DND-41 (cell line): ENCODE data around the gene MEGF6.

Source experiments
- EZH2 ChIP-seq: IDR thresholded peaks from 3 replicates; pipeline ENCODE4 v1.6.1; 2012; ENCODE audit warnings: borderline replicate concordance, low read depth, mild to moderate bottlenecking, moderate library complexity, low read length, inconsistent platforms; ENCODE audit not compliant: severe bottlenecking
- TF ChIP-seq, protein P1 (sequence below): IDR thresholded peaks from 2 replicates; pipeline ENCODE4 v1.5.1; 2012; ENCODE audit warnings: borderline replicate concordance, low read length, moderate library complexity, mild to moderate bottlenecking; ENCODE audit not compliant: poor library complexity, severe bottlenecking; ENCODE audit errors: extremely low read depth

DNA sequence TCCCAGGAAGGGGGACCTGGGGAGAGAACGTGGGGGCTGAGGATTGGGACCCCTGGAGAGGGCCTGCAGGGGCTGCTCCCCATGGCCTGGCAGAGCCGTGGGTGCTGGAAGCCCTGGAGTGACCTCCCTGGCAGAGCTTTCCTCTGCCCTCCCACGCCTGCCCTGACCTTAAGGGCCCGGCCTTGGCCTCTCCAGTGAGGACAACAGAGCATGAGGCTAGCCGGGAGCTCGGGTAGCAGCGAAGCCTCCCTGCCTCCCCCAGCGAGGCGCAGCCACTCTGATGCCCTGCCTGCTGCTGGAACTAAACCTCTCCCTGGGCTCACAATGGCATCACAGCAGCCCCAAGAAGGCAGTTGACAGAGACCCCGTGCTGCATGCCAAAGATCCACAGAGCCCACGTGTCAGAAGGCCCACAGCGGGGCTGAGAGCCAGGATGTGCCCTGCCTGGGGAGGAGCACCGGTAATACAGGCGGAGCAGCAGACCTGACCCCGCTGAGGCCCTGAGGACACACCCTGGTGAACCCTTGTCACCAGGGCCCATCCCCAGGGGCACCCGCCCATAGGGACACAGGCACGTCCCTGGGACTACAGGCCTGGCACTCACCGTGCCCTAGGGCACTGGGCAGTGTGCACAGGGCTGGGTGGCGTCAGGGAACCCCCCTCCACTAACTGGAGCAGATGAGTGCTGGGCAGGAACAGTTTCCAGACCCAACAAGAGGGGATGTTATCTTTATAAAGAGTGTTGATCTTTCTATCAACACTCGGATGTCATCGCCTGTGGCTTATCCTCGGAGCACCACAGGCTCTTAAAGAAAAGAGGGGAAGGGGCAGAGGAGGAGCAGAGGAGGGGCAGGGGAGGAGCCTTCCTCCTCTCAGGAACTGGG lies 108.4 kb downstream of the MEGF6 start:
- TF ChIP-seq, protein P1, sequence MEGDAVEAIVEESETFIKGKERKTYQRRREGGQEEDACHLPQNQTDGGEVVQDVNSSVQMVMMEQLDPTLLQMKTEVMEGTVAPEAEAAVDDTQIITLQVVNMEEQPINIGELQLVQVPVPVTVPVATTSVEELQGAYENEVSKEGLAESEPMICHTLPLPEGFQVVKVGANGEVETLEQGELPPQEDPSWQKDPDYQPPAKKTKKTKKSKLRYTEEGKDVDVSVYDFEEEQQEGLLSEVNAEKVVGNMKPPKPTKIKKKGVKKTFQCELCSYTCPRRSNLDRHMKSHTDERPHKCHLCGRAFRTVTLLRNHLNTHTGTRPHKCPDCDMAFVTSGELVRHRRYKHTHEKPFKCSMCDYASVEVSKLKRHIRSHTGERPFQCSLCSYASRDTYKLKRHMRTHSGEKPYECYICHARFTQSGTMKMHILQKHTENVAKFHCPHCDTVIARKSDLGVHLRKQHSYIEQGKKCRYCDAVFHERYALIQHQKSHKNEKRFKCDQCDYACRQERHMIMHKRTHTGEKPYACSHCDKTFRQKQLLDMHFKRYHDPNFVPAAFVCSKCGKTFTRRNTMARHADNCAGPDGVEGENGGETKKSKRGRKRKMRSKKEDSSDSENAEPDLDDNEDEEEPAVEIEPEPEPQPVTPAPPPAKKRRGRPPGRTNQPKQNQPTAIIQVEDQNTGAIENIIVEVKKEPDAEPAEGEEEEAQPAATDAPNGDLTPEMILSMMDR: no peak
- TF ChIP-seq EZH2: no peak
